ENCODE measurements around the gene CAPN11.
"Not testable (repeated sequence)": the region's sequence is repeated elsewhere in the genome, so short reads cannot be mapped to it uniquely, and the experiment has no call there.

Gene CAPN11

DNA sequence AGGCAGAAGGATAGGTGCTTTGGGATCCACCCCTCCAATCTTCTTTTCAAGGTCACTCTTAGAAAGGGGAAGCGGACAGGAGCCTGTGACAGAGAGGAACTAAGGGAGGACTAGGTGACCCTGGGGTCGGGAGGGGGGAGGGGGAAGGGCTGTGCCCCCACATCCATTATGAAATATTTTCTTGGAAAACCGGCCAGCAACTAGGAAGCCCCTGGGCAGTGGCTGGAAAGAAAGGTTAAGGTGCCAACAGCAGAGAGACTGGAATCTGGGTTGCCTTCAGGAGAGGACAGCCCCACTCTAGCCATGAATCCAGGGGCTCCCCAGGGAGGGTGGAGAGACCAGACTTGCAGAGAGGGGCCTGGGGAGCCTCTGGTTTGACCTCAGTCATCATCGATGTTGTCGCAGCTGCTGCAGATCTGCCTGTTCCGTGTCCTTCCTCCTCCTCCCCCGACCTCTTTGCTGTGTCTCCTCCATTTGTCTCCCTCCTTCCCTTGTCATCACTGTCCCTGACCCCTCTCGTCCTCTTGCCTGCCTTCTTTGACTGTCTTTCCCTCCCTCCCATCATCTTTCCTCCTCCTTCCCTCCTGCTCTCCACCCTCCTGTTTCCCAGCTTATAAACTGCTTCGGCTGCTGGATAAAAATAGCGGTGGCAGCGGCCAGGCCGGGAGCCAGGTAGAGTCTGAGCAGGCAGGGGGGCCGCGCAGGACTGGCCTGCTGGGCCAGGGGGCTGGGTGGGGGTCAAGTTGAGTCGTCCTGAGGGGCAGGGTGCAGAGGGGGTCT lies 67.9 kb downstream of the CAPN11 start:
- no peak for DNase-seq (ENCODE audit: low read depth in 2 of 2, low spot score in 1 of 2)

DNA sequence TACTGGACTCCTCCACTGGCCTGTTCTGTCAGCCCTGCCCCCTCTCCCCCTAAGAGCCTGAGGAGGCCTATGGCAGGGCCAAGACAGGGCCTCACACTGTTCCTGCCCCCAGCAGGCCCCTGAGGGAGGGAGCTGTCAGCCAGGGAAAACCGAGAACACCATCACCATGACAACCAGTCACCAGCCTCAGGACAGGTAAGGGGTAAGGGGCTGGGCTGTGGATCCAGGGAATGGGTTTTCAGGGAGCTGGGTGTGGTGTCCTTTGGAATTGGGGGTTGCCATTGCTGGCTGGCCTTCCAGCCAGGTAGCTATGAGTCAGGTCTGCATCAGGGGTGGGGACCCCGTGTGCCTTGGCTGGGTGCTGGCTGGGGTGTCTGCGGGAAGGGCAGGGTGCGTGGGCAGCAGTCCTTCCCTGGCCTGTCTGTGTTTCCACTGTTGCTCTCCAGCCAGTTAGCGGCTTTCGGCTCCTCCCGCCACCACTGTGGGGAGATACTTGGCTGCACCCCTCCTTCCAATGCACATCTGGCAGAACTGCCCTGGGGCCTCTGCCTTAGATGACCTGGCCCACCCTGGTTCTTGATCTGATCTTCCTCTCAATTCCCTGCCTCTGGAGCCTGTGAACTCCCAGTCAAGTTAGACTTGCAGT lies 68.7 kb downstream of the CAPN11 start:
- no peak for DNase-seq (ENCODE audit: low read depth in 2 of 2, low spot score in 1 of 2)

DNA sequence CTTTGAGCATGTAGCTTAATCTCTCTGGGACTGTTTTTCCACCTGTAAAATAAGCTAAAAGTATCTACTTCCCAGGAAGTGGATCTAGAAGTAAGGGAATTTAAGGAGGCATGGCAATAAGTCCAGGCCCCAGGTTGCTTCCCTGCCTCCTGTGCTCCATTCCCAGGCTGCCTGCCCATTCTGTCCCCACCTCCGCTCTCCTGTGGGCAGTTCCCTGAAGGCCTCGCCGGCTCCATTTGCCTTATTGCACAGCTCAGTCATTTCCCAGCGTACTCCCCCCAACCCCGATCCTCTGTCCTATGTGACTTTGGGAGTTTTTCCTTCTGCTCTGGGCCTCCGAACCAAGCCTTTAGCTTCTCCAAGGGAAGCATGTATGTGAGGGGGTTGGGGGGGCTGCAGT lies 69.4 kb downstream of the CAPN11 start:
- no peak for DNase-seq (ENCODE audit: low read depth in 2 of 2, low spot score in 1 of 2)

GRCh38 chr6:44228433-44228832 lies 69.8 kb downstream of the CAPN11 start:
- DNase-seq (ENCODE audit: low read depth in 2 of 2, low spot score in 1 of 2) = no peak

GRCh38 chr6:44228836-44229235 lies 70.2 kb downstream of the CAPN11 start:
- no peak for DNase-seq (ENCODE audit: low read depth in 2 of 2, low spot score in 1 of 2)

DNA sequence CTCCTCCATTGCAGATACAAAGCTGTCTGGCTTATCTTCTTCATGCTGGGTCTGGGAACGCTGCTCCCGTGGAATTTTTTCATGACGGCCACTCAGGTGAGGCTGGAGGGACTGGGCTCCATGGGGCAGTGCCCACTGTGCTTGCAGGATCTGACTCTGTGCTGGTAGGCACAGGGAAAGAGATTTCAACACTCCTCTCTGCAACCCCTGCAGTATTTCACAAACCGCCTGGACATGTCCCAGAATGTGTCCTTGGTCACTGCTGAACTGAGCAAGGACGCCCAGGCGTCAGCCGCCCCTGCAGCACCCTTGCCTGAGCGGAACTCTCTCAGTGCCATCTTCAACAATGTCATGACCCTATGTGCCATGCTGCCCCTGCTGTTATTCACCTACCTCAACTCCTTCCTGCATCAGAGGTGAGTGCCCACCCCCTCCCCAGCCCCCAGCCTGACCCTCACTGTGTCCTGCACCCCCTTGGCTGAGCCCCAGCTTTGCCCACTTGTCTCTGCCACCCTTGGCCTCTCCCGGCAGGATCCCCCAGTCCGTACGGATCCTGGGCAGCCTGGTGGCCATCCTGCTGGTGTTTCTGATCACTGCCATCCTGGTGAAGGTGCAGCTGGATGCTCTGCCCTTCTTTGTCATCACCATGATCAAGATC lies 70.9 kb downstream of the CAPN11 start:
- no peak for DNase-seq (ENCODE audit: low read depth in 2 of 2, low spot score in 1 of 2)

- no peak for DNase-seq (ENCODE audit: low read depth in 2 of 2, low spot score in 1 of 2)
Measured at GRCh38 chr6:44230034-44230675, 71.5 kb downstream of the CAPN11 start.

GRCh38 chr6:44231426-44231825 lies 72.8 kb downstream of the CAPN11 start:
- not testable (repeated sequence) for DNase-seq (ENCODE audit: low read depth in 2 of 2, low spot score in 1 of 2)

DNA sequence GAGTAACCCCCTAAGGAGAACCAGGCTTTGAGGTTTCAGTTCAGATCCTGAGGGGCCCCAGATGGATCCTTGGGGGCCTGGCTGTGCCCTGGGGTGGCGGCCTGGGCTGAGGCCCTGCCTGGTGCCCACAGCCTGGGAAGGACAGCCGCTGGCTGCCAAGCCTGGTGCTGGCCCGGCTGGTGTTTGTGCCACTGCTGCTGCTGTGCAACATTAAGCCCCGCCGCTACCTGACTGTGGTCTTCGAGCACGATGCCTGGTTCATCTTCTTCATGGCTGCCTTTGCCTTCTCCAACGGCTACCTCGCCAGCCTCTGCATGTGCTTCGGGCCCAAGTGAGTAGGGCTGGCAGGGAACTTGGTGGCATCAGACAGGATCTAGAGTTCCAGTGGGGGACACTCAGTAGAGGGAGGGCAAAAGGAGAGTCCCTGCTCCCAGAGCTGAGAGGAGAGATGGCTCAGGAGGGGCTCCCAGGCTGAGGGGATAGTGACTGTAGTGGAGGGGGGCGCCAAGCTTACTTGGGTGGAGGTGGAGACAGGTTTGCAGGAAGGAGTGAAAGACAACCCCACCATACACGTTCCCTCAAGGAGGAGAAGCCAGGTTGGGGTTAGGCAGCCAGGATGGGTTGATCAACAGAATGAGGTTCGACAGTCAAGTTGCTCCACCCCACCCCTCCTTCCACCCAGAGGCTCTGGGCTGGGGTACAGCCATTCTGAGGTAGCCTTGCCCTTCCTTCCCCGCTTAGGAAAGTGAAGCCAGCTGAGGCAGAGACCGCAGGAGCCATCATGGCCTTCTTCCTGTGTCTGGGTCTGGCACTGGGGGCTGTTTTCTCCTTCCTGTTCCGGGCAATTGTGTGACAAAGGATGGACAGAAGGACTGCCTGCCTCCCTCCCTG lies 74.3 kb downstream of the CAPN11 start:
- DNase-seq (ENCODE audit: low read depth in 2 of 2, low spot score in 1 of 2) = no peak

GRCh38 chr6:44233567-44234100 lies 75.0 kb downstream of the CAPN11 start:
- no peak for DNase-seq (ENCODE audit: low read depth in 2 of 2, low spot score in 1 of 2)
